SKM-1 treated with dmso at 0.1 percent for 144 hours (cell line): ENCODE measurements around the gene PRR11.
"Not testable (repeated sequence)": the region's sequence is repeated elsewhere in the genome, so short reads cannot be mapped to it uniquely, and the experiment has no call there.

Experiments
- DNase-seq: peaks from one replicate; lab custom pipeline; 2025; ENCODE audit not compliant: unreplicated experiment; lab: John Stamatoyannopoulos, UW

The PRR11 gene

DNA sequence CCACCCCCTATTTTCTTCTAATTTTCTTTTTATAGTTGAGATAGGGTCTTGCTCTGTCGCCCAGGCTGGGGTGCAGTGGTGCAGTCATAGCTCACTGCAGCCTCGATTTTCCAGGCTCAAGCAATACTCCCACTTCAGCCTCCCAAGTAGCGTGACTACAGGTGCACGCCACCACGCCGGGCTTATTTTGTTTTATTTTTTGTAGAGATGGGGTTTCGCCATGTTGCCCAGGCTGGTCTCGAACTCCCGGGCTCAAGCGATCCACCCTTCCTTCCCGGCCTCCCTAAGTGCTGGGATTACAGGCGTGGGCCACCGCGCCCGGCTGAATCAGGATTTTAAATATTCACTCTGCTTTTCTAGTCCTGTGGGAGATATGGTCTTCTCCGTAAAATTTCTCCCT is 63.8 kb downstream of the PRR11 start:
- no peak for DNase-seq

GRCh38 chr17:59219992-59220327 is 64.4 kb downstream of the PRR11 start:
- no peak for DNase-seq

- peak; percentile 91 for DNase-seq
These were observed 65.0 kb downstream of the PRR11 start, which contains the start of gene GDPD1 for GRCh38 chr17:59220328-59221158. Gene GDPD1, plus strand, starts transcription at chr17:59220511. Its CDS starts 99 bp downstream, at chr17:59220610.

- DNase-seq = peak; percentile 6
These were observed 65.8 kb downstream of the PRR11 start for GRCh38 chr17:59221159-59221847.

- no peak for DNase-seq
These were observed 68.3 kb downstream of the PRR11 start for GRCh38 chr17:59223813-59224212.

- DNase-seq = not testable (repeated sequence)
These were observed 73.0 kb downstream of the PRR11 start for GRCh38 chr17:59228588-59228987.

- DNase-seq = no peak
These were observed 75.2 kb downstream of the PRR11 start for GRCh38 chr17:59230764-59231163.

- DNase-seq = no peak
These were observed 79.1 kb downstream of the PRR11 start for GRCh38 chr17:59234631-59235030.

- no peak for DNase-seq
These were observed 83.4 kb downstream of the PRR11 start for GRCh38 chr17:59238906-59239305.

GRCh38 chr17:59244081-59244480 is 88.5 kb downstream of the PRR11 start:
- no peak for DNase-seq
